ENCODE results near the gene PSMD11. TPM values are rescaled to one million over a fixed set of nuclear protein-coding genes. Genes with fewer than 3 reads are reported as not detected.

The PSMD11 gene
- polyA plus RNA-seq, 2 of the 4 experiments (the other 2 are of a cell fraction): 195 to 228 TPM

DNA sequence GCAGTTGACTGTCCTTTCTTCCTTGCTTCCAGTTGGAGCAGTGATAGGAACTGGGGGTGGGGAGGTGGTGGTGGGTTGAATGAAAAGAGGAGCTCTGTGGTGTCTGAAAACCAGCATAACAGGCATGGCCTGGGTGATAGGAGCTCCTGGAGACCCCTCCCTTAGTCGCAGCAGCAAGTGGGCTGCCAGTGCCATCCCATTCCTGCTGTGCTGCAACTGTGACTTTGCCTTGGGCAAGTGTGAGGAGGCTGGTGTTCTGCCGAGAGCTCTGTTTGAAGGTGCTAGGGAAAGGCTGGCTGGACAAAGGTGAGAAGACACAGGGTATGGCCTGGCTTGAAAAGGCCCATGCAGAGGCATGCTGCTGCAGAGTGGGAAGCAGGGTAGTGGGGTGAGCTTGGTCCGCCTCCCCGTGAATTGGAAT lies 39.7 kb downstream of the PSMD11 start:
- ChIA-PET CTCF (interaction anchor here (0.7 to 23.7 kb wide), 15 partner anchors 10 to 271 kb away, joined by 3 to 298 read pairs (median 4); partner anchors contain the start of gene PSMD11), POLR2A (no interaction called here)
- Histone ChIP-seq H3K9me3 (no peaks in the 10 kb centered on the region), H3K4me1 (peaks cover 6% of the 10 kb centered on the region; the same call in 1 of the 3 replicates), H3K4me2 (no peak overlapping the region), H3K4me3 (no peak overlapping the region), H3K27ac (no peak overlapping the region)
- FAIRE-seq: no peak
- DNase-seq (ENCODE audit: low read depth in 1 of 2, low spot score in 1 of 2): no peak
- TF ChIP-seq, protein P1, sequence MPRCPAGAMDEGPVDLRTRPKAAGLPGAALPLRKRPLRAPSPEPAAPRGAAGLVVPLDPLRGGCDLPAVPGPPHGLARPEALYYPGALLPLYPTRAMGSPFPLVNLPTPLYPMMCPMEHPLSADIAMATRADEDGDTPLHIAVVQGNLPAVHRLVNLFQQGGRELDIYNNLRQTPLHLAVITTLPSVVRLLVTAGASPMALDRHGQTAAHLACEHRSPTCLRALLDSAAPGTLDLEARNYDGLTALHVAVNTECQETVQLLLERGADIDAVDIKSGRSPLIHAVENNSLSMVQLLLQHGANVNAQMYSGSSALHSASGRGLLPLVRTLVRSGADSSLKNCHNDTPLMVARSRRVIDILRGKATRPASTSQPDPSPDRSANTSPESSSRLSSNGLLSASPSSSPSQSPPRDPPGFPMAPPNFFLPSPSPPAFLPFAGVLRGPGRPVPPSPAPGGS (IDR thresholded peaks at IDR 0.05): no peak
- TF ChIP-seq CBX8 (IDR thresholded peaks at IDR 0.05): no peak
- no peak for TF ChIP-seq HEYL (CRISPR knock-in tag; IDR thresholded peaks at IDR 0.05)
- TF ChIP-seq, protein P2, sequence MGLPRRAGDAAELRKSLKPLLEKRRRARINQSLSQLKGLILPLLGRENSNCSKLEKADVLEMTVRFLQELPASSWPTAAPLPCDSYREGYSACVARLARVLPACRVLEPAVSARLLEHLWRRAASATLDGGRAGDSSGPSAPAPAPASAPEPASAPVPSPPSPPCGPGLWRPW (IDR thresholded peaks at IDR 0.05): no peak
- no peak for TF ChIP-seq EP300 (IDR thresholded peaks at IDR 0.05)
- TF ChIP-seq, protein P3, sequence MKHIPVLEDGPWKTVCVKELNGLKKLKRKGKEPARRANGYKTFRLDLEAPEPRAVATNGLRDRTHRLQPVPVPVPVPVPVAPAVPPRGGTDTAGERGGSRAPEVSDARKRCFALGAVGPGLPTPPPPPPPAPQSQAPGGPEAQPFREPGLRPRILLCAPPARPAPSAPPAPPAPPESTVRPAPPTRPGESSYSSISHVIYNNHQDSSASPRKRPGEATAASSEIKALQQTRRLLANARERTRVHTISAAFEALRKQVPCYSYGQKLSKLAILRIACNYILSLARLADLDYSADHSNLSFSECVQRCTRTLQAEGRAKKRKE (CRISPR knock-in tag; IDR thresholded peaks at IDR 0.05; ENCODE audit: low read depth): no peak
- 90% methylated on average over 4 of the region's 4 CpGs for WGBS (ENCODE audit: missing lambda C conversion rate)
- peak in 1 of 2 experiments; percentile 2; a peak in 2 of 6 replicates for ATAC-seq

DNA sequence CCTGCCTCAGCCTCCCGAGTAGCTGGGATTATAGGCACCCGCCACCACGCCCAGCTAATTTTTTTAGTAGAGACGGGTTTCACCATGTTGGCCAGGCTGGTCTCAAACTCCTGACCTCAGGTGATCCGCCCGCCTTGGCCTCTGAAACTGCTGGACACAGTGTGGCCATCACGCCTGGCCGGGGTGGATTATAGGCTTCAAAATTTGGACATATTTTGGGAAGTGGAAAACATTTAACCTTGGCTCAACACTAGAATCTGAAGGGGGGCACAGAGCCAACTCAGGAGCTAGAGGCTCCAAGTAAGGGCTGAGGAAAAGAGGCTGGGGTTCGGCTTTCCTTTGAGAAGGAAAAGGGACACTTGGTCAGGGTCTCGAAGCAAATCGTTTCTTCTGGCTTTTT lies 40.3 kb downstream of the PSMD11 start:
- Histone ChIP-seq H3K4me2 (no peak overlapping the region), H3K4me3 (no peak overlapping the region), H3K27ac (no peak overlapping the region), H3K4me1 (peaks cover 6% of the 10 kb centered on the region; the same call in 1 of the 3 replicates), H3K9me3 (no peaks in the 10 kb centered on the region)
- no peak for TF ChIP-seq HOXB5 (CRISPR knock-in tag; IDR thresholded peaks at IDR 0.05)
- no peak for TF ChIP-seq BHLHE40 (IDR thresholded peaks at IDR 0.05; ENCODE audit: low read depth, low read length)
- TF ChIP-seq, protein P4, sequence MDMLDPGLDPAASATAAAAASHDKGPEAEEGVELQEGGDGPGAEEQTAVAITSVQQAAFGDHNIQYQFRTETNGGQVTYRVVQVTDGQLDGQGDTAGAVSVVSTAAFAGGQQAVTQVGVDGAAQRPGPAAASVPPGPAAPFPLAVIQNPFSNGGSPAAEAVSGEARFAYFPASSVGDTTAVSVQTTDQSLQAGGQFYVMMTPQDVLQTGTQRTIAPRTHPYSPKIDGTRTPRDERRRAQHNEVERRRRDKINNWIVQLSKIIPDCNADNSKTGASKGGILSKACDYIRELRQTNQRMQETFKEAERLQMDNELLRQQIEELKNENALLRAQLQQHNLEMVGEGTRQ (IDR thresholded peaks at IDR 0.05): no peak
- TF ChIP-seq RFX5 (IDR thresholded peaks at IDR 0.05): no peak
- TF ChIP-seq MAZ (IDR thresholded peaks at IDR 0.05; ENCODE audit: borderline replicate concordance, low read depth, low read length): no peak
- TF ChIP-seq CBX8 (IDR thresholded peaks at IDR 0.05): no peak
- no peak for TF ChIP-seq NPAS2 (CRISPR knock-in tag; IDR thresholded peaks at IDR 0.05; ENCODE audit: borderline replicate concordance)
- no peak for TF ChIP-seq MAFK (IDR thresholded peaks at IDR 0.05; ENCODE audit: partially characterized antibody)
- no peak for TF ChIP-seq ZSCAN20 (CRISPR knock-in tag; IDR thresholded peaks at IDR 0.05)
- TF ChIP-seq FOSB (CRISPR knock-in tag; IDR thresholded peaks at IDR 0.05): no peak
- WGBS (ENCODE audit: missing lambda C conversion rate): 90% methylated on average over 11 of the region's 11 CpGs
- no peak for FAIRE-seq
- ChIA-PET CTCF (interaction anchor here (0.7 to 23.7 kb wide), 8 partner anchors 13 to 270 kb away, joined by 3 to 298 read pairs (median 6); partner anchors contain the start of gene PSMD11), POLR2A (interaction anchor here (0.7 kb wide), 1 partner anchor 14 kb away, joined by 3 read pairs; no protein-coding TSS in a partner anchor)
- no peak for ATAC-seq
- no peak for DNase-seq (ENCODE audit: low read depth in 1 of 2, low spot score in 1 of 2)

DNA sequence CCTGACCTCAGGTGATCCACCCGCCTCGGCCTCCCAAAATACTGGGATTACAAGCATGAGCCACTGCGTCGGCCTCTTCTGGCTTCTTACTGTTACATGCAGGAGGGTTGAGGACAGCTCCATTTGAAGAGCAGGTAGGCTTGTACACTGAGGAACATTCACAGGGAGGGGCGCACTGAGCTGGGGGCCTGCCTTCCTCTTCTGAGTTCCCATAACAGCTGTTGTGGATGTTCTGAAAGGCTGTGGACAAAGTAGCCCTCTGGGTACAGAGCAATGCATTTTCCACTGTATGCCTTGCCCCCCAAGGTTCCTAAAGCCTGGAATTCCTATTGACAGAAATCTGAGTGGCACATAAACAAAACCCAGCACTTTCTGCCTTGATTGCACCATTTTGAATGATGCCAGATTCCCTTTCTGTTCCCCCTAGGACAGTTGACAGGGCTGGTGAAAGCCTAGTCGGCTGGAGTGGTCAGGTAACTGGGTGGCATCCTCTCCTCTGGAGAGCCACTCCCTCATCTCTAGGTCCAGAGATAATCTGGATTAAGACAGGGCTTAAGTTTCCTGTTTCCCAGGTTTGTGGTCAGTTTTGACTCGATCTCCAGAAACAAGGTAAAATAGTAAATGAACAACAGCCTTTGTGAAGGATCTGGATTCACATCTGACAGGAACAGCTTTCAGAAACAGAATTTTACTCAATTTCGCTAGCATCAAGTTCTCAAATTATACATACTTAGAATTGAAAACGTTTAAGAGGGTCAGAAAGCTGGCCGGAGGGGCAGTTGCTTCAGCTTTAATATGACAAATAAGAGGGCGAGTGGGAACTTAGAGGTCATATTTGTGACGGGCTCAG lies 41.2 kb downstream of the PSMD11 start:
- ATAC-seq: no peak
- Histone ChIP-seq H3K9me3 (no peaks in the 10 kb centered on the region), H3K4me2 (peak overlapping the region; percentile 93), H3K4me1 (peaks cover 6% of the 10 kb centered on the region; the same call in 1 of the 3 replicates), H3K4me3 (no peak overlapping the region), H3K27ac (peak overlapping the region; percentile 86 to 92; a peak in 4 of 6 replicates)
- WGBS (ENCODE audit: missing lambda C conversion rate): 77% methylated on average over 12 of the region's 12 CpGs
- peak; percentile 46 for FAIRE-seq
- TF ChIP-seq ZNF302 (CRISPR knock-in tag; IDR thresholded peaks at IDR 0.05) (no peak), TP53 (CRISPR knock-in tag; IDR thresholded peaks at IDR 0.05) (peak; percentile 49; the same call in 1 of the 2 replicates), EHMT2 (IDR thresholded peaks at IDR 0.05; ENCODE audit: low read depth) (no peak), HEYL (CRISPR knock-in tag; IDR thresholded peaks at IDR 0.05) (no peak), ESRRA (IDR thresholded peaks at IDR 0.05; ENCODE audit: borderline replicate concordance, low read length) (no peak), GATA3 (IDR thresholded peaks at IDR 0.05; ENCODE audit: borderline replicate concordance) (no peak), HDAC2 (IDR thresholded peaks at IDR 0.05) (no peak)
- TF ChIP-seq, protein P5, sequence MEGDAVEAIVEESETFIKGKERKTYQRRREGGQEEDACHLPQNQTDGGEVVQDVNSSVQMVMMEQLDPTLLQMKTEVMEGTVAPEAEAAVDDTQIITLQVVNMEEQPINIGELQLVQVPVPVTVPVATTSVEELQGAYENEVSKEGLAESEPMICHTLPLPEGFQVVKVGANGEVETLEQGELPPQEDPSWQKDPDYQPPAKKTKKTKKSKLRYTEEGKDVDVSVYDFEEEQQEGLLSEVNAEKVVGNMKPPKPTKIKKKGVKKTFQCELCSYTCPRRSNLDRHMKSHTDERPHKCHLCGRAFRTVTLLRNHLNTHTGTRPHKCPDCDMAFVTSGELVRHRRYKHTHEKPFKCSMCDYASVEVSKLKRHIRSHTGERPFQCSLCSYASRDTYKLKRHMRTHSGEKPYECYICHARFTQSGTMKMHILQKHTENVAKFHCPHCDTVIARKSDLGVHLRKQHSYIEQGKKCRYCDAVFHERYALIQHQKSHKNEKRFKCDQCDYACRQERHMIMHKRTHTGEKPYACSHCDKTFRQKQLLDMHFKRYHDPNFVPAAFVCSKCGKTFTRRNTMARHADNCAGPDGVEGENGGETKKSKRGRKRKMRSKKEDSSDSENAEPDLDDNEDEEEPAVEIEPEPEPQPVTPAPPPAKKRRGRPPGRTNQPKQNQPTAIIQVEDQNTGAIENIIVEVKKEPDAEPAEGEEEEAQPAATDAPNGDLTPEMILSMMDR (IDR thresholded peaks at IDR 0.05): no peak
- TF ChIP-seq, protein P6, sequence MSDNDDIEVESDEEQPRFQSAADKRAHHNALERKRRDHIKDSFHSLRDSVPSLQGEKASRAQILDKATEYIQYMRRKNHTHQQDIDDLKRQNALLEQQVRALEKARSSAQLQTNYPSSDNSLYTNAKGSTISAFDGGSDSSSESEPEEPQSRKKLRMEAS (IDR thresholded peaks at IDR 0.05): no peak
- no peak for DNase-seq (ENCODE audit: low read depth in 1 of 2, low spot score in 1 of 2)
- ChIA-PET POLR2A (no interaction called here), CTCF (interaction anchor here (0.5 to 23.7 kb wide), 7 partner anchors 22 to 269 kb away, joined by 3 to 298 read pairs (median 4); partner anchors contain the start of gene PSMD11)

All from A549 (cell line).